ENCODE data around the gene SLC15A5.

SLC15A5 gene

DNA sequence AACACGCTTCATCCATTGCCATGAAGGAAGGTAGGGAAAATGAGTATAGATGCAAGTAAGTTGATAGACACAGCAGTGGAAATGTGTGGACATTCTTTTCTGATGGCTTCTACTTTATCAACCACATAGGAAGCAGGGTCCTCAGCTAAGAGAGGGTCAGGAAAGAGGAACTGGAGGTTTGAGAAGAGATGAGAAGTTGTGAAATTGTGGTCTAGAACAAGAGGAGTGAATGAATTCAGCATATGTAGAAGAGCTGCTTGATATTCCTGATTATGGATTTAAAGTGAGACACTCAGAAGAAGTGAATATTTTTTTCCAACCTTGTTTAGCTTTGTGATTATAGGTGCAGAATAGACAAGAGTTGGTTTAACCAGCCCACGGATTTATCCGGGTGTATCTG, 128.5 kb downstream of the SLC15A5 start:
- TF ChIP-seq, protein P1, sequence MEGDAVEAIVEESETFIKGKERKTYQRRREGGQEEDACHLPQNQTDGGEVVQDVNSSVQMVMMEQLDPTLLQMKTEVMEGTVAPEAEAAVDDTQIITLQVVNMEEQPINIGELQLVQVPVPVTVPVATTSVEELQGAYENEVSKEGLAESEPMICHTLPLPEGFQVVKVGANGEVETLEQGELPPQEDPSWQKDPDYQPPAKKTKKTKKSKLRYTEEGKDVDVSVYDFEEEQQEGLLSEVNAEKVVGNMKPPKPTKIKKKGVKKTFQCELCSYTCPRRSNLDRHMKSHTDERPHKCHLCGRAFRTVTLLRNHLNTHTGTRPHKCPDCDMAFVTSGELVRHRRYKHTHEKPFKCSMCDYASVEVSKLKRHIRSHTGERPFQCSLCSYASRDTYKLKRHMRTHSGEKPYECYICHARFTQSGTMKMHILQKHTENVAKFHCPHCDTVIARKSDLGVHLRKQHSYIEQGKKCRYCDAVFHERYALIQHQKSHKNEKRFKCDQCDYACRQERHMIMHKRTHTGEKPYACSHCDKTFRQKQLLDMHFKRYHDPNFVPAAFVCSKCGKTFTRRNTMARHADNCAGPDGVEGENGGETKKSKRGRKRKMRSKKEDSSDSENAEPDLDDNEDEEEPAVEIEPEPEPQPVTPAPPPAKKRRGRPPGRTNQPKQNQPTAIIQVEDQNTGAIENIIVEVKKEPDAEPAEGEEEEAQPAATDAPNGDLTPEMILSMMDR (IDR thresholded peaks at IDR 0.05), result no peak
- Histone ChIP-seq H3K4me1 (ENCODE audit: control insufficient read depth in 1 of 2, insufficient read depth in 1 of 2, low read depth in 1 of 2, low read length in 1 of 2) (peaks cover 0 to 9% of the 10 kb centered on the region in 2 experiments), H3K4me3 (ENCODE audit: low read depth in 1 of 2, low read length in 1 of 2) (no peak overlapping the region), H3K27me3 (no peaks in the 10 kb centered on the region), H3K27ac (no peak overlapping the region), H3K36me3 (no peaks in the 10 kb centered on the region), H3K9me3 (no peaks in the 10 kb centered on the region)

Measured in neutrophil (primary cell).